Loucy (cell line): ENCODE data around the gene LCE1D.

Experiments used
- H2AFZ ChIP-seq: fragments of 200-600 bp; sonication (generic); 2 replicates; pipeline ENCODE4 v1.6.0; 2016; ENCODE audit warnings: antibody characterized with exemption, mild to moderate bottlenecking, low read length, moderate library complexity
- H3F3A ChIP-seq: fragments of 200-600 bp; 2 replicates; pipeline ENCODE4 v1.6.0; 2016; ENCODE audit warnings: antibody characterized with exemption, low read depth, mild to moderate bottlenecking
- H3K27me3 ChIP-seq: fragments of 200-600 bp; sonication (generic); 2 replicates; pipeline ENCODE4 v1.6.1; 2014; ENCODE audit warnings: low read length, mild to moderate bottlenecking; ENCODE audit not compliant: insufficient read depth, poor library complexity, severe bottlenecking
- H3K36me3 ChIP-seq: fragments of 200-600 bp; sonication (generic); 2 replicates; pipeline ENCODE4 v1.6.1; 2016; ENCODE audit warnings: low read length; ENCODE audit not compliant: insufficient read depth
- H3K4me1 ChIP-seq: fragments of 200-600 bp; sonication (generic); 2 replicates; pipeline ENCODE4 v1.5.1; 2014; ENCODE audit warnings: low read length, mild to moderate bottlenecking; ENCODE audit not compliant: insufficient read depth, poor library complexity, severe bottlenecking
- H3K4me2 ChIP-seq: fragments of 200-600 bp; sonication (generic); 2 replicates; pipeline ENCODE4 v1.6.0; 2014; ENCODE audit warnings: antibody characterized with exemption, low read length, low read depth, mild to moderate bottlenecking; ENCODE audit not compliant: poor library complexity, severe bottlenecking
- H3K4me3 ChIP-seq: fragments of 200-600 bp; sonication (generic); 2 replicates; pipeline ENCODE4 v1.5.1; 2014; ENCODE audit warnings: low read length, mild to moderate bottlenecking, mixed read lengths; ENCODE audit not compliant: poor library complexity, severe bottlenecking
- H3K79me2 ChIP-seq: fragments of 200-600 bp; sonication (generic); 2 replicates; pipeline ENCODE4 v1.6.1; 2014; ENCODE audit warnings: low read length; ENCODE audit not compliant: insufficient read depth
- H3K9ac ChIP-seq: fragments of 200-600 bp; sonication (generic); 2 replicates; pipeline ENCODE4 v1.6.0; 2014; ENCODE audit warnings: mild to moderate bottlenecking, low read depth, low read length, moderate library complexity; ENCODE audit not compliant: poor library complexity, severe bottlenecking
- H3K9me2 ChIP-seq: fragments of 200-600 bp; sonication (generic); replicated peaks from 2 replicates; pipeline ENCODE4 v1.6.1; 2016; ENCODE audit warnings: low read depth, low read length, mixed read lengths
- H3K9me3 ChIP-seq: fragments of 200-600 bp; sonication (generic); 2 replicates; pipeline ENCODE4 v1.6.1; 2014; ENCODE audit warnings: mild to moderate bottlenecking, antibody characterized with exemption, low read length, low read depth; ENCODE audit not compliant: insufficient read depth
- H4K20me1 ChIP-seq: fragments of 200-600 bp; sonication (generic); 2 replicates; pipeline ENCODE4 v1.6.0; 2014; ENCODE audit warnings: antibody characterized with exemption, low read length, mild to moderate bottlenecking; ENCODE audit not compliant: insufficient read depth, poor library complexity, severe bottlenecking
- EZH2phosphoT487 ChIP-seq: fragments of 200-600 bp; IDR thresholded peaks from 2 replicates; pipeline ENCODE4 v1.6.1; 2018; ENCODE audit warnings: antibody characterized with exemption, mild to moderate bottlenecking, moderate library complexity, borderline replicate concordance
- TF ChIP-seq, protein P1 (sequence below): fragments of 200-600 bp; sonication (generic); conservative IDR thresholded peaks from 2 replicates; pipeline ENCODE4 v1.5.1; 2014; ENCODE audit warnings: mild to moderate bottlenecking, antibody characterized with exemption, low read length

Gene LCE1D

DNA sequence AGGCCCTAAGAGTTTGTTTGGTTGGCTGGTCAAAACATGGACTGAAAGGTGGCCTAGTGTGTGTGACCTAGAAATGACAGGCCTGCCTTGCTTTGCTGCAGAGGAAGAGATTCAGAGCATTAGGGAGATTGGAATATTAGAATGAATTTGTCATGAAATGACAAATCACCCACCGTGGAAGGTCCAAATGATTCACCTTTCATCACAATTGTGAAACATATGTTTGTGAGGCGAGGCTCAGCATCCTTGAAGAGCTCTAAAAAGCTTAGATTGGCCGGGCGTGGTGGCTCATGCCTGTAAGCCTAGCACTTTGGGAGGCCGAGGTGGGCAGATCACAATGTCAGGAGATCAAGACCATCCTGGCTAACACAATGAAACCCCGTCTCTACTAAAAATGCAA lies 20.8 kb downstream of the LCE1D start:
- TF ChIP-seq EZH2phosphoT487: no peak
- TF ChIP-seq, protein P1, sequence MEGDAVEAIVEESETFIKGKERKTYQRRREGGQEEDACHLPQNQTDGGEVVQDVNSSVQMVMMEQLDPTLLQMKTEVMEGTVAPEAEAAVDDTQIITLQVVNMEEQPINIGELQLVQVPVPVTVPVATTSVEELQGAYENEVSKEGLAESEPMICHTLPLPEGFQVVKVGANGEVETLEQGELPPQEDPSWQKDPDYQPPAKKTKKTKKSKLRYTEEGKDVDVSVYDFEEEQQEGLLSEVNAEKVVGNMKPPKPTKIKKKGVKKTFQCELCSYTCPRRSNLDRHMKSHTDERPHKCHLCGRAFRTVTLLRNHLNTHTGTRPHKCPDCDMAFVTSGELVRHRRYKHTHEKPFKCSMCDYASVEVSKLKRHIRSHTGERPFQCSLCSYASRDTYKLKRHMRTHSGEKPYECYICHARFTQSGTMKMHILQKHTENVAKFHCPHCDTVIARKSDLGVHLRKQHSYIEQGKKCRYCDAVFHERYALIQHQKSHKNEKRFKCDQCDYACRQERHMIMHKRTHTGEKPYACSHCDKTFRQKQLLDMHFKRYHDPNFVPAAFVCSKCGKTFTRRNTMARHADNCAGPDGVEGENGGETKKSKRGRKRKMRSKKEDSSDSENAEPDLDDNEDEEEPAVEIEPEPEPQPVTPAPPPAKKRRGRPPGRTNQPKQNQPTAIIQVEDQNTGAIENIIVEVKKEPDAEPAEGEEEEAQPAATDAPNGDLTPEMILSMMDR: no peak
- Histone ChIP-seq H4K20me1 (no peaks in the 10 kb centered on the region), H3K9me3 (no peaks in the 10 kb centered on the region), H3F3A (no peaks in the 10 kb centered on the region), H3K9ac (no peak overlapping the region), H3K4me3 (no peak overlapping the region), H3K4me2 (no peak overlapping the region), H3K9me2 (no peaks in the 10 kb centered on the region), H3K27me3 (no peaks in the 10 kb centered on the region), H3K4me1 (no peaks in the 10 kb centered on the region), H2AFZ (no peak overlapping the region), H3K79me2 (no peaks in the 10 kb centered on the region), H3K36me3 (no peaks in the 10 kb centered on the region)

DNA sequence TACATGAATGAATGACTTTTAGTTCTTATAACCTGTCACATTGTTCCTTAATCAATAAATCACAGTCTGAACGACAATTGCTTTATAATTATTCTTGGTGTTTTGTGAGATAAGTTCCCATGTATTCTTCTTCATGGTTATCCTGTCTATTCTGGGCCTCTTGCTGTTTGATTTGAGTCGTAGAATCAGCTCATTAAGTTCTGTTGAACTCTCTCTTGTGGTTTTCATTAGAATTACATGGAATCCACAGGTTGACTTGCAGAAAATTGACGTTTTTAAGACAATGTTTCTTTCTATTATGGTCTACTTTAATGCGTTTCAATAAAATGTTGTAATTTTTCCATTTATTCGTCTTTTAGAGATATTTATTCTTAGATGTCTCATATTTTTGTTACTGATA lies 26.8 kb downstream of the LCE1D start:
- Histone ChIP-seq H3K27me3 (no peaks in the 10 kb centered on the region), H3K36me3 (no peaks in the 10 kb centered on the region), H3F3A (no peaks in the 10 kb centered on the region), H3K9me2 (no peaks in the 10 kb centered on the region), H2AFZ (no peak overlapping the region), H3K9me3 (no peaks in the 10 kb centered on the region), H3K79me2 (no peaks in the 10 kb centered on the region), H3K4me1 (no peaks in the 10 kb centered on the region), H3K9ac (no peak overlapping the region), H4K20me1 (no peaks in the 10 kb centered on the region), H3K4me2 (no peak overlapping the region), H3K4me3 (no peak overlapping the region)
- TF ChIP-seq, protein P1: no peak
- TF ChIP-seq EZH2phosphoT487: no peak

DNA sequence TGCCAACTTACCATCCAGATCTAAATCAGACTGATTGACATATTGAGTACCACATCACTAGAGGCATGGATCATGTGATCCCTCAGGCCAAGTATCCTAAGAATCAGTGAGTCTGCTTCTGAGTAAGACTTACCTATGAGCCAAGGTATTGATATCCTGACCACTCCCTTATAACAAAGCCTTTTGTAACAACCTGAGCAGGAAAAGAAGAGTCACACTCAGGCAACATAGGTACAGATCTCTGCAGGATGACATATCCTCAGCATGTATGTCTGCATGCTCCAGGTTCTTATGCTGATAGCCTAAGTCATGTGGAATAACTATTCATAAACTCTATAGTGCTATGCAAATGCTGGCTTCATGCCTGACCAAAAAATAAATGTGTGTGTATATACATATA lies 28.4 kb downstream of the LCE1D start:
- H2AFZ ChIP-seq: no peak overlapping the region
- H3K36me3 ChIP-seq: no peaks in the 10 kb centered on the region
- no peaks in the 10 kb centered on the region for H3K9me2 ChIP-seq
- H3K27me3 ChIP-seq: no peaks in the 10 kb centered on the region
- no peak overlapping the region for H3K9ac ChIP-seq
- no peaks in the 10 kb centered on the region for H3K79me2 ChIP-seq
- TF ChIP-seq, protein P1: no peak
- TF ChIP-seq EZH2phosphoT487: no peak
- no peaks in the 10 kb centered on the region for H3K9me3 ChIP-seq
- H3F3A ChIP-seq: no peaks in the 10 kb centered on the region
- no peaks in the 10 kb centered on the region for H3K4me1 ChIP-seq
- H4K20me1 ChIP-seq: no peaks in the 10 kb centered on the region
- H3K4me3 ChIP-seq: no peak overlapping the region
- H3K4me2 ChIP-seq: no peak overlapping the region
